Measurements from ENCODE around the gene EPHA6. TPM values are rescaled to one million over a fixed set of nuclear protein-coding genes. Genes with fewer than 3 reads are reported as not detected.
A peak's percentile ranks its signal among the peaks of the same experiment; 100 is the strongest.

The EPHA6 gene
- total RNA-seq, 1 experiment from 2014 or later: 0.61 TPM

- H3K27ac Mint-ChIP-seq: no peak overlapping the region
- WGBS (ENCODE audit: extremely low coverage, insufficient read length, low lambda C conversion rate): no CpG with 5 or more reads among the region's 6 CpGs
Observed at GRCh38 chr3:96779810-96780209, 34.6 kb upstream of the EPHA6 start.

More at GRCh38 chr3:96779810-96780209, 34.6 kb upstream of the EPHA6 start:
- TF ChIP-seq CTCF (conservative IDR thresholded peaks at IDR 0.05): peak; percentile 68
- H3K56ac ChIP-seq (ENCODE audit: insufficient read length, low read depth, low read length): no peak overlapping the region
- no peak overlapping the region for H3K18ac ChIP-seq (ENCODE audit: insufficient read length, low read depth, low read length)
- no peak overlapping the region for H2BK12ac ChIP-seq (ENCODE audit: insufficient read length, low read depth, low read length)
- H2AFZ ChIP-seq (ENCODE audit: low read length): no peak overlapping the region
- H3K4me1 Mint-ChIP-seq: no peaks in the 10 kb centered on the region
- H3K4me1 ChIP-seq (ENCODE audit: insufficient read depth, low read length): no peaks in the 10 kb centered on the region
- no peaks in the 10 kb centered on the region for H3K23me2 ChIP-seq (ENCODE audit: insufficient read length, low read depth, low read length, poor library complexity, severe bottlenecking)
- no peak overlapping the region for H2BK15ac ChIP-seq (ENCODE audit: low read depth, low read length)
- peaks cover 17 to 42% of the 10 kb centered on the region in 2 experiments for H3K9me3 Mint-ChIP-seq
- H3K23ac ChIP-seq (ENCODE audit: insufficient read length, low read depth, low read length): no peak overlapping the region
- H4K91ac ChIP-seq (ENCODE audit: insufficient read length, low read depth, low read length): no peak overlapping the region
- peak; percentile 39 for DNase-seq
- no peak overlapping the region for H2BK120ac ChIP-seq (ENCODE audit: low read depth, low read length, poor library complexity, severe bottlenecking)
- H4K20me1 ChIP-seq (ENCODE audit: control insufficient read depth, insufficient read depth, insufficient read length): no peaks in the 10 kb centered on the region
- no peak overlapping the region for H4K5ac ChIP-seq (ENCODE audit: insufficient read length, low read depth, low read length)
- H3K79me2 ChIP-seq (ENCODE audit: insufficient read depth, low read length): no peaks in the 10 kb centered on the region
- no peak overlapping the region for H4K8ac ChIP-seq (replicated peaks; ENCODE audit: insufficient read length, low read depth, low read length)
- H3K4me2 ChIP-seq (ENCODE audit: insufficient read depth, insufficient read length, low read length): no peak overlapping the region
- no peak overlapping the region for H2AK5ac ChIP-seq (ENCODE audit: insufficient read length, low read length)
- H3K27ac ChIP-seq (ENCODE audit: insufficient read length, low read depth, low read length): no peak overlapping the region
- no peak overlapping the region for H3K4ac ChIP-seq (ENCODE audit: low read depth, low read length)
- no peaks in the 10 kb centered on the region for H3K27me3 Mint-ChIP-seq (ENCODE audit: low read depth)
- H3K79me1 ChIP-seq (ENCODE audit: insufficient read depth, low read depth, low read length, poor library complexity, severe bottlenecking): no peaks in the 10 kb centered on the region
- H3K9ac ChIP-seq (ENCODE audit: extremely low read depth, insufficient read length, low read length): no peak overlapping the region
- peaks cover 12 to 28% (median 13%) of the 10 kb centered on the region in 3 experiments for H3K36me3 Mint-ChIP-seq (ENCODE audit: insufficient read depth in 1 of 3, low read depth in 3 of 3)
- H3K27me3 ChIP-seq (ENCODE audit: insufficient read depth, low read length): no peaks in the 10 kb centered on the region
- H3K9me3 ChIP-seq (ENCODE audit: control insufficient read depth, low read depth, low read length): no peaks in the 10 kb centered on the region
- H3K14ac ChIP-seq (ENCODE audit: insufficient read depth, low read length): no peak overlapping the region
- no peak overlapping the region for H2BK20ac ChIP-seq (ENCODE audit: low read depth, low read length, poor library complexity, severe bottlenecking)
- no peak overlapping the region for H3T11ph ChIP-seq (ENCODE audit: low read length)
- no peak overlapping the region for H3K4me3 Mint-ChIP-seq
- no peak overlapping the region for H2BK5ac ChIP-seq (ENCODE audit: insufficient read length, low read length)
